GM21360 (cell line): ENCODE data around the gene ST7.
A peak's percentile ranks its signal among the peaks of the same experiment; 100 is the strongest.

Experiments
- ATAC-seq: cut with Tn5 transposase; IDR thresholded peaks from one replicate; pipeline ENCODE4 v1.9.1; 2021; ENCODE audit warnings: mild to moderate bottlenecking, moderate library complexity; ENCODE audit not compliant: unreplicated experiment

Gene ST7

DNA sequence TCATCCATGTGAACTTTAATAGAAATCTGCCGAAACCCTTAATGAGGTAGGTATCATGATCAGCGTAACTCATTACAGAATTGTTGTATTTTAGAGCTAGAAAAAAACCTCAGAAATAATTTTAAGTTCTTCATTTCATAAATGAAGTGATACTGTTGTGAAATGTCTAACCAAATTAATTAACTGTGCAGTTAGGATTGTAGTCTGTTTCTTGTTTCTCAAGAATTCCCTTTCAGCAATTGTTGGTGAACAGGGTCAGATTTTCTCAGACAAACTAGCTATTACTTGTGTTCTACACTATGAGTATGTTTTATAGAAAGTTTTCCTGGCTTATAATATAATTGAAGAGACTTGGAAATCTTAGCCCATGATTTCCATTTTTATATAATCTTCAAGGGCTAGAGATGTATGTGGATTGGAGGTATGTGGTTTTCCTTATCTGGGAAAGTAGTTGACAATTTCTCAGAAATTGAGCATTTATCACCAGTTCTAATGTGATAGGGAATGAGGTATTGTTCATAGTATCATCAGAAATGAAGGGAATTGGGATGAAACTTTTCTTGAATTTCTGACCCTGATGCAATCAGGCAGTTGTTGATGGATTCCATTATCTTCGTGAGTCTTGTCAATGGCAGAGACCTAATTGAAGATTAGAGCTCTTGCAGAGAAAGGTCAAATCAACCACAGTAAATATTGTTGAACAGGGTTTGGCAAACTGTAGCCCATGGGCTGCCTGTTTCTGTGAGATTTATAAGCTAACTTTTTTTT, 55.0 kb downstream of the ST7 start:
- no peak for ATAC-seq

DNA sequence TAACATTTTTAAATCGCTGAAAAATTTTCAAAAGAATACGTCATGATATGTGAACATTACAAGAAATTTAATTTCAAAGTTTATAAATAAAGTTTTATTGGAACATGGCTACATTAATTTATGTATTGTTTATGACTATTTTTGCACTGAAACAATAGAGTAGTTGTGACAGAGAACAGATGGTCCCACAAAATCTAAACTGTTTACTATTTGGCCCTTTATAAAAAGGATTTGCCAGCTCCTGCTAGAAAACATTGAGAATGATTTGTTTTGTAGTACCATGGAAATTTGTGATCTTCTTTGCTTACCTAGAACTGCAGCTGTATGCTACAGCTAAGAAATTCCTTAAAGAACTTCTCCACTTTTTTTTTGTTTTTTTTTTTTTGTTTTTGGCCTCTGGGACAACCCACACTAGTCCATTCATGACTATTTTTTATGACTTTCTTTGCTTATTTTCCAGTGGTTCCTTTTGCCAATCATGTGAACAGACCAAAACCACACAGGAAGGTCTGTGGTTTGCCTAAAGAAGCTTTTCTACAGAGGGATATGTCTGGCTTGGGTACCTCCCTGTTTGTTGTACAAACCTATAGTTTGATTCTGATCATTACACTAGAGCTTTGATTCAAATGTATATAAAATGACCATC, 55.7 kb downstream of the ST7 start:
- peak; percentile 22 for ATAC-seq

DNA sequence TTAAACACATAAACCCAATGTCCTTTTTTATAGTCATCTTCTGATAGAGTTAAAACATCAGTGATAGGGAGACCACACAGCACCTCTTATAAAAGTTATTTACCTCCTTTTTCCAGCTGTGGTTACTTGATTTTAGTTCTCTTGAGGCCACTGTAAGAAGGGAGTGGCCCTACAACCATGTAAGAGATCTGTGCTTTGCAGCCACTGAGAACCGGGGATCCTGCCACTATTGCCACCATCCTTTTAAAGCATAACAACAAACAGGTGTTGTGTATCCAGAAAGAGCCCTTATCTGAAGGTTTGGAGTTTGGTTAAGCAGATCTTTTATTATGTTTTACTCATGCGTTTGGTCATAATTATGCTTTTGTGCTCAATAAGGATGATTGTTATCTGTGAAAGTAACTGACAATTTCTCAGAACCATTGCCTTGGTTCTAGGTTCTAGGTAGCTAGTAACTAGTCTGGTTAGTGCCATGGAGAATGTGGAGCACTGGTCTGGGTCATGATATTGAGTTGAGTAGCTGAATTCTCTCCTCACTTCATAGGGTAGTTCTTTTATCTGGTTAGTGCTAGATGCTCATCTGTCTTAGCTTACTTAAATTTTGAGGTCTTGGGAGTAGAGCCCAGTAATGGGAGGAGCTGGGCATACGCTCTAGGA, 56.5 kb downstream of the ST7 start:
- no peak for ATAC-seq

DNA sequence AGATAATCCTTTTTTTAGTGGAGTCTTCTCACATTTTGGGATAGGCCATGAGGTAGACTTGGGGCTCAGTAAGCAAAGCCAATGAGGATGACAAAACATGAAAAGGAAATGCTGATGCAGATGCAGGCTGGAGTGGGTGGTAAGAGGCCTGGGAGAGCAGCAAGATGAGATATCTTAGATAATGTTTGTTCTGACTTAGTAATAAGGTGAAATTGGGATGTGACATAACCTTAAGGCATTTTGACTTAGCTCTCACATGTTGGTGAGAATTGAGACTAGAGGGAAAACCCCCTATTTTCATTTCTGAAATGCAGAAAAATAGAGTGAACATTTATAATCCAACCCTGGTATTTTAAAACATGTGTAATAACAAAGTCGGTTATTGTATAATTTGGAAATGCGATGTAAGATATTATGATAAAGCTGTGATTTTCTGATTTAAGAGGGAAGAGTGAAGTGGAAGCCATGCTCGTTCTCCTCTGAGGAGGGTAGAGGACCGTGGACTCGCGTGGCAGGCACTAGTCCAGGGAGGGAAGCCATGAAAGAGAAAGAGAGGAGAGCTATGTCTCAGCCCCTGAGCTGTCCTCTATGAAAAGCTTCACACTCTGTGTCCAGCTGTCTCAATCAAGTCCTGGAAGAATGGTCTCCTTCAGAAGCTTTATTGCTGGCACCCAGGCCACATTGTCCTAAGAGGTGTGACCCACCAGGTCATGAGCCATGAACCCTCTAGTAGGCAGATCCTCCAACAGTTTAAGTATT, 57.3 kb downstream of the ST7 start:
- ATAC-seq, result peak; percentile 38

DNA sequence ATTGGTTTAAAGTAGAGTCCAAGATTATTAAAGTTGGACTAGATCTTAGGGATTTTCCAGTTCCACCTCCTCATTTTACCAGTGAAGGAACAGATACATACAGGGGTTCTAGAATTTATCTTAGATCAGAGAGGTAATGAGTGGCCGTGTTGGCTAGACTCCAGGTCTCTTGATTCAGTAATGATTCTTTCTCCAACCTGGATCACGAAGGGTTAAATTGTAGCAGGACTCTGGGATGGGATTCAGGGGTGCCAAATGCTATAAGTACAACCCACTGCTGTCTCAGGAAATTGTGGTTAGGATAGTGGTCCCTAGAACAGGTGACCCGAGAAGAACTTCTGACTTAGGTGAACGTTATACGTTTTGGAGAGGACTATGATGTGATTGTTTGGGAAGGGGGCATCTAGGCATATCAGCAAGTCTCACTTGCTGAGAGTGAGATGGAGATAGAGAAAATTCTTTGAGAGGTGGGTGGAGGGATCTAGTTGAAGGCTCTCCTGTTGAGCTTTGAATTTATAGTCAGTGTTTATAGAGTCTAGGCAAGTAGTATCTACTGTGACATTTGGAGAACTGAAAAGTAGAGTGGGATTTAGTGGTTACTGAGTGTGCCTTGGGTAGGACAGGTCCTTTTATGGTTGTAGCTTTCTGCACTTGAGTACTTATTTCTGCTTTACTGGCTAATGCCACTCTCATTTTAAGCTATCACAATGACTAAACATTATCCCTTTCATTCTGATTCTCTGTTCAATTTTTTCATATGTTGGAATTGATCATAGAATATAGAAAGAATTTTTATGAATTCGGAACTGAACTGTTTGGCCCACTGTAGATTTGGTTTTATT, 58.3 kb downstream of the ST7 start:
- peak; percentile 75 for ATAC-seq

DNA sequence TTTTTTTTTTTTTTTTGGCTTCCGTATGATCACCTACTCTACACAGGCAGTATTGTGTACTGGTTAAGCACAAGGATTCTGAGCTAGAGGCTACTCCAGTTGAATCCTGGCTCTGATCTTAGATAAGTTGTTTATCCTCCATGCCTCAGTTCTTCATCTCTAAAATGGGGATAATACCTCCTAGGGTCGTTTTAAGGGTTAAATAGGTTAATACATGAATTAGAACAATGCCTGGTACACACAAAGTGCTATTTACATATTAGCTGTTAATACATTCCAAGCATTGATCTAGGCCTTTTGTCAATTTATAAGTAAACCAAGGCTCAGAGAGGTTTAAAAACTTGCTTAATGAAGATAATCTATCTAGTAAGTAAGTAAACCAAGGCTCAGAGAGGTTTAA, 59.0 kb downstream of the ST7 start:
- peak; percentile 5 for ATAC-seq

DNA sequence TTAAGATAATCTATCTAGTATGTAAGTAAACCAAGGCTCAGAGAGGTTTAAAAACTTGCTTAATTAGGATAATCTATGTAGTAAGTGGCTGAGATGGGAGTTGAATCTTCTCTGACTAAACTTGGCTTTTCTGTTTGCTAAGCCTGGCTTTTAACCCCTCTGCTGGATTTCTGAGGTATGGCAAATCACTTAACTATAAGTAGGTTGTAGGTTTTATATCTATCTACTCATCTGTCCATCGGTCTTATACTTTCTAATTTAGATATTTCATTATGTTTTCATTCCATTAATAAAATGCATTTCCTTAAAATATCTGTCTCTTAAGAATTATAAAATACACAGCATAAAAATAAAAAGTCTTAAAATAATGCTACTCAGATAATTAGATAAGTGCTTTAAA, 59.4 kb downstream of the ST7 start:
- no peak for ATAC-seq

DNA sequence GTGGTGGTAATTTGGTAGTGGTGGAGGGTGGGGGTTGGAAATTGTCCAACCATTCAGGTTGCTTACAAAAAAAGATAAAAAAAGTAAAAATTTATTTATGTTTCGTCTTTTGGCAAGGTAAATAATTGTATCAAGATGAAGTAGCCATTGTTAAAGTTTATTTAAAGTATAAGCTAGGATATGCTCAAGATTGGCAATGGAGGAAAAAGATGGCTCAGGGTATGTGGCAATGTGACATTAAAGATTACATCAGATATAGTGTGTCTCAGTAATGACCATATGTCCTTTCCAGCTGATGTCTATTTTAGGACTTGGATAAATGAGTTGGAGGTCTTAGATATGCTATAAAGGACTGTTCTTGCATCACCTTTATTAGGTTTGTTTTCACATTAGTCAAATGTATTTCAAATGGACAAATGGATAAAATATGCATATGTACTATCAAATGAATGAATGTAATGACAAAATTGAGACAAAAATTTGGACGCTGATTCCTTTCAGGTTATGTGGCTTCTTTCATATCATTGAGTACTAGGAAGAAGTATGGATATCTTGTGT, 60.9 kb downstream of the ST7 start:
- no peak for ATAC-seq

DNA sequence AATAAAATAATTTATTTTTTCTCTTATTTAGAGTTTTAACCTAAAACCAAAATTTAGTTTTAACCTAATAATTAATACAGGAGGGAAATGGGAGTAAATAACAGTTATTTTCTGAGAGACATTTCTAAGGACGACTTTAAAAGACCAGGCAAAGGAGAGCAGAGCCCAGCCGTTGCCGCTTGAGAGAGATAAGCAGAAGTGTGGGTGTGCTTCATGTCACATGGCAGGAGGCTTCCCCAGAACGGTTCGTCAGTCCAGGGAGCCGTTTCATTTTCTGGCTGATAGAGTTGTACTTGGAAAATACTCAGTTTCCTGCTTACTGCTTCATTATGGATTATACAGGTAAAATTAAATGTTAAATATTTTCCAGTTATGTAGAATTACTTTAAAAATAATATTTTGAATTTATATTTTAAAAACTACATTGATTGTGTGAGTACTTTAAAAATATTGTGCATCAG, 61.4 kb downstream of the ST7 start:
- no peak for ATAC-seq

DNA sequence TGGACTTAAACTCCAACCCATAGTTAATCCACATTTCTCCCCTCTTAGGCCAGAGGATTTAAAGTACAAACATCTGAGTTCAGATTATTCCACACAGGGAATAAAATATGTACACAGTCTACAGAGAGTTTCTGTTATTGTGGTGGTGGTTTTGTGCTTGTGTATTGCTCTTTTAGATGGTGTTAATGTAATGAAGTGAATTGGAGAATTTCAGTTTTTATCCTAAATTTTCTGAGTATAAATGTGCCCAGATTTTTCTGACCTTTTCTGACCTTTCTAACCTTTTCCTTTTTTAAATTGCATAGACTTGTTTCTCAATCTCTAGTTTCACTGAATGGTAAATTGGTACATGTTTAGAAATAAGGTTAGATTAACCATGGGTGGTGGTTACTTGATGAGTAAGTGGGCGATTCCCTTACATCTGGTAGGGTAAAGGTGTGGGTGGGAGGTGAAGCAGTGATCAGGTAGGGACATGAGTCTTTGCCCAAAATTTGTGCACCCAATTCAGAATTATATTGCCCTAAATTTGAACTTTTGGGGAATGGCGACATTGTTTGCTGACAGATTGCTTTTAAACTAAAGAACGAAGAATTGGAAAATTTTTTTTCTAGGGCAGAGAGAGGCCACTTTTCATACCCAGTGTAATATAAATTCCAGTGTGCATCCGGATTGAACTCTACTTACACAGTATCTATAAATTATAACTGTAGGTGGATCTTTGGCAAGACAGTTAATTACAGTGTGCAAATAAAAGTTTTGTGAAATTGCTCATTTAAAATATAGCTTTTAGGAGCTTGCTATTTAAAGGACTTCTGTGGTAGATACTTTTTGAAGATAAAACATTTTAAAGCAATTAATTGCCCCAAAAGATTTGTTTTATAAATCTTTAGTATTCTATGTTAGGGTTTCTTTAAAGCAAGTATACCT, 62.2 kb downstream of the ST7 start:
- no peak for ATAC-seq

DNA sequence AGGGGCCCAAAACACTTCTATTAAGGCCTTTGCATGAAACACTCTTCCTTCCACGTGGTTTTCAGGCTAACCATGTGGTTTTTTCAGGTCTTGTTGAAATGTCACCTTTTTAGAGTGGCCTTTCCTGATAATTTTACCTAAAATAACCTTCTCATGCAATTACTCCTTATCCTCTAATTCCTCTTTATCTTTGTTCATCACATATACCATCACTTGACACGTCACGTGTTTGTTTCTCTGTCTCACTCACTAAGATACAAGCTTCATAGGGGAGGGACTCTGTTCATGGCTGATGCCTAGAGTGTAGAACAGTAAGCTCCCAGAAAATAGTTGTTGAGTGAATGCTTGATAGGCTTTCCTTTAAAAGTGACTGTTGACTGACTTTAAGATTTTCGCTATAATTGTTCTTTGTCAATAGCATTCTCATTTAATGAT, 63.7 kb downstream of the ST7 start:
- ATAC-seq, result no peak

DNA sequence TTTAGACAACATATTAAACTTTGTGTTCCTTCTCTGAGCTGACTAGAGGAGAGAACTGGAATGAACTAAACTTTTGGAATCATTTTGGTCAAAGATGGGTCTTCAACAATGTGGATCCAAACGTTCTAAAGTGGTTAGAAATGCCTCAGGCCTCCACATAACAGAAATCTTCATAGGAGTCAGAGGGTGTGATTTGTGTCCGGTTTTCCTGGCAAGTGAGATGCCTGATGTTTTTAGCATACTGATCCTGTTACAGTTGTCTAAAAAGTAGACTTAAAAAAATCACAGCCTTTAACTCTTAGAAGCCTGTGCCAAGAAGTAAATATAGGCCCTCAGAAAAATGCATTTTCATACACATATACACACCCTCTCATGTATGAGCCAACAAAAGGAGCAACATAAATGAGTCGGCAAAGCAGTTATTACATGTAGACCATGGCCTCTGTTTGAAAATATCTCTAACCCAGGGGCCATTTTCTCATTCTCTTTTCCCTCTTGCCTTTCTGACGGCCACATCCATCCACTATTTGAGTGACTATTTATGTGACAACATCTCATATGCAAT, 64.5 kb downstream of the ST7 start:
- ATAC-seq, result no peak

DNA sequence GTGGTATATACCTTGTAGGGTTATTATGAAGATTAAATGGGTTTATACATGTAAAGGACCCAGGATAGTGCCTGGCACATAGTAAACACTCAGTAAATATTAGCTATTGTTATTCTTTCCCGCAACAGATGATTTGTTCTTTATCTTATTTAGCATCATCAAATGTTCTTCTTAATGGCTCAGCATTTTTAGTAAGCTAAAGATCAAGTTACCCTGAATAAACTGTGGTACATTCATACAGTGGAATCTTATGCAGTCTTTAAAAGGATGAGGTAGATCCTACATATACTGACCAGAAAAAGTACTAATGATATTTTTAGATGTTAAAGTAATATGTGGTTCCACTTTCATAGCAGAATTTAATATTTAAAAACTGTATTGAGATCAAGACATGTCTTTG, 65.4 kb downstream of the ST7 start:
- ATAC-seq, result no peak

DNA sequence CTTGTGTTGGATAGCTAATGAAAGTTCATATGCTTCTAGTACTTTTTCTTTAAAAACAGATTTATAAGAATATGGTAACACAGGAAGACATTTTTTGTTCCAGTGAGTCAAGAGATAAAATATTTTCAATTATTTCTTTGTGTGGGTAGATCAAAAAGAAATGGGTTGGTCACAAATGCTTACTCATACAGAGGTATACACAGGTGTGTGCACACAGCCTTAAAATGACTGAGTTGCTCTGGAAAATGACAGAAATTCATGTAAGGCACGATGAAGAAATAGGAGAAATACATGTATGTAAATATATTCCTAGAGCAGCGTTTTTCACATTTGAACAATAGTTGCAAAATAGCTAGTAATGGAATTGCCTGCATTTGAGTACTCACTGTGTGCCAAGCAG, 66.0 kb downstream of the ST7 start:
- no peak for ATAC-seq

DNA sequence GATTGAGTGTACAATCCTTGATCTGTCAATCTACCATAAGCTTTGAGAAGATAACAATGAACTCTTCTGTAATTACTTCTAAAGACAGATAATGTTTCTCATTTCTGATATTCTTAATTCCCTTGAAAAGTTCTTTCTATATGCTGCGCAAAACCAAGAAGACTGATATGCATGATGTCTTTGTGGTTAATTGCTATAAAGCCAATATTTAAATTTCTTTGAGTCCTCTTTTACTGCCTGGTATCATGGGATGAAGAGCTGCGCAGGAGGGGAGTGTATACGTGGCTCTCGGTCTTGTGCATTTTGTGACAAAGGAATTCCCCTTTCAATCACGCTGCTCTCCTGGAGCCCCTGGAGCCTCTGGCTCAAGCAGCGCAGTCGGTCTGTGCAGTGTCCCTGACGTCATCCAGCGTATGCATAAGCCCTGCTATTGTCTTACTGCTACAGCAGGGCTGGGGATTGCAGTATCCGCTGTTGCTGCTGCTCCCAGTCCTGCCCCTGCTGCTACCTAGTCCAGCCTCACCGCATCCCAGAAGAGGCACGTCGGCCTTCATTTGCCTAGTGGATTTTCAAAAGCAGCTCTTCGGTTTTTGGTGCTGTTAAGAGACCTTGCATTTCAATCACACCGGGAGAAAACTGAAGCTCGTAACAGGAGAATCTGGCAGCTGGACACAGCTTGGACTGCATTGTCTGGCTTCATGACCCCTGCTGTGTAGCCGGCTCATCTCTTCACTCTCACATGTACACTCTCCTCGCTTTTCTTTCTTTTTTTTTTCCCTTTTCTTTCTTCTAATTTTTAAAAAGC, 66.7 kb downstream of the ST7 start:
- no peak for ATAC-seq

DNA sequence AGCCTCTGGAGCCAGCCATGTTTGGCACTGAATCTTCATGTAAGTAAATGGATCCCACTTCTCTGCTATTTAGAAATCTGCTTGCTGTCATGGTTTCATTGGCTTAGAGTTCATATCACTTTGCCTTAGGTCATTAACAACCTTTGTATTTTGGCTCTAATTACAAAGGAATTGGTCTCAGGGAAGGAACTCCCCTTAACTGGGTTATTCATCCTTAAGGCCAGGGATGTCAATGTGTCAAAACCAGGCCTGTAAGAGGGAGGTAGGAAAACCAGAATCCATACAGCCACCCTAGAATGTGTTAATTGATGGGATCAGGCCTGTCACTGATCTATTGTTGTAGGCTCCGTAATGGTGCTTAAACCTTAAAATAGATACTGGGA, 67.3 kb downstream of the ST7 start:
- no peak for ATAC-seq

DNA sequence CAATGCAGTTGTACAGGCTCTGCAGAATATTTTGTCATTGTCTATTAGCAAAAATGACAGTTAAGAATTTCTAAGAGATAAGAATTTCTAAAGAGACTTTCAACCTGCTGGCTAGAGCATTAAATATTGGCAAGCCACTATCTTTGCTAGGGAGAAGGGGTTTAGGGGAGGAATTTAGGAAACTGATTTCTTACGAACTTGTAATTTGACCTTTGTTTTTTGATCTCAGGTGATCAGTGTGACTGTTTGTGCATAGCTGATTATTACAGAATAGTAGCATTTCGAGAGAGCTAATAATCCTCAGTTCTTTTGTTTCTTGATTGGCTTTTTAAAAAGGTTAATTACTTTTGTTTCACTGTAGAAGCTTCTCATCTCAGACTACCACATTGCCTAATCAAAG, 68.1 kb downstream of the ST7 start:
- no peak for ATAC-seq

DNA sequence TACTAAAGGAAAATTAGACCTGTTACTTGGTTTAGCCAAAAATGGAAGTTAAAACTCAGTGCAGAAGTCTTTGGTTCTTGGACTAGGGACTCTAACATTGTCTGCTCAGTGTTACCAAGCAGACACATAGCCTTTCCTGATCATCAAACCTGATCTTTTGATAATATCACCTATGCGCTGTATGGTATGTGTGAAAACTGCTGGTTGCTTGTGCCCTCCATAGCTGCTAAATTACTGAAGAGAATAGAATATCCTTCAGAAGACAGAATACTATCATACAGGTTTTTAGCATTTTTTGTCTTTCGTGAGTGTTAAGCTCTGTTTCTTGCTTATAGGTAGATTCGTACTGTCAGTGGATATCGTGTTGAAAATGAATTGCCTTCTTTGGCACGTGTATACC, 68.7 kb downstream of the ST7 start:
- ATAC-seq, result no peak
